GM23338 (cell line): Measurements from ENCODE around the gene STRBP.

ENCODE experiments used
- EZH2 ChIP-seq: fragments of 200-600 bp; sonication (generic); IDR thresholded peaks from one replicate; pipeline ENCODE4 v1.8.0; 2017; ENCODE audit warnings: antibody characterized with exemption, mild to moderate bottlenecking, low read depth; ENCODE audit not compliant: unreplicated experiment
- TF ChIP-seq, protein P1 (sequence below), 2 experiments: fragments of 200-600 bp in 1 of 2; sonication (generic) in 1 of 2; conservative IDR thresholded peaks; 2 replicates each; pipeline versions ENCODE4 v1.5.1 to v1.6.1; 2016 to 2017; ENCODE audit warnings: antibody characterized with exemption in 2 of 2, low read depth in 2 of 2, mild to moderate bottlenecking in 2 of 2, moderate library complexity in 1 of 2

DNA sequence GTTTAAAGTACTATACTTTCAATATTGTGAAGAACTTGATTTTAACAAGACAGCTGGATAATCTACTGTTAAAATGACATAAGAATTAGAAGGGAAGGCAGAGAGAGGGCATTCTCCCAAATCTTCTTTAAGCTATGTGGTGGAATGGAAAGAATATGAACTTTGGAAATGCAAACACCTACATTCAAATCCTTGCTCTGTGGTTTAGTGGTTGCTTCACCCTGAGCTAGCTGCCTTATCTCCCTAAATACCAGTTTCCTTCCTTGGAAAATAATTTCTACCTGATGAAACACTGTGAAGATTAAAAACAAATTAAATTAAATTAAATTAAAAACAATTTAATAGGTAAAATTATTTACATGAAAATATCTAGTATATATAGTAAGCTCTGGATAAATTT, 136.4 kb downstream of the STRBP start:
- TF ChIP-seq, protein P1, sequence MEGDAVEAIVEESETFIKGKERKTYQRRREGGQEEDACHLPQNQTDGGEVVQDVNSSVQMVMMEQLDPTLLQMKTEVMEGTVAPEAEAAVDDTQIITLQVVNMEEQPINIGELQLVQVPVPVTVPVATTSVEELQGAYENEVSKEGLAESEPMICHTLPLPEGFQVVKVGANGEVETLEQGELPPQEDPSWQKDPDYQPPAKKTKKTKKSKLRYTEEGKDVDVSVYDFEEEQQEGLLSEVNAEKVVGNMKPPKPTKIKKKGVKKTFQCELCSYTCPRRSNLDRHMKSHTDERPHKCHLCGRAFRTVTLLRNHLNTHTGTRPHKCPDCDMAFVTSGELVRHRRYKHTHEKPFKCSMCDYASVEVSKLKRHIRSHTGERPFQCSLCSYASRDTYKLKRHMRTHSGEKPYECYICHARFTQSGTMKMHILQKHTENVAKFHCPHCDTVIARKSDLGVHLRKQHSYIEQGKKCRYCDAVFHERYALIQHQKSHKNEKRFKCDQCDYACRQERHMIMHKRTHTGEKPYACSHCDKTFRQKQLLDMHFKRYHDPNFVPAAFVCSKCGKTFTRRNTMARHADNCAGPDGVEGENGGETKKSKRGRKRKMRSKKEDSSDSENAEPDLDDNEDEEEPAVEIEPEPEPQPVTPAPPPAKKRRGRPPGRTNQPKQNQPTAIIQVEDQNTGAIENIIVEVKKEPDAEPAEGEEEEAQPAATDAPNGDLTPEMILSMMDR (conservative IDR thresholded peaks at IDR 0.05; ENCODE audit: low read depth in 2 of 2) = no peak
- no peak for TF ChIP-seq EZH2
